HCT116 (cell line): ENCODE measurements around the gene FAAP100. TPM values are rescaled to one million over a fixed set of nuclear protein-coding genes. Genes with fewer than 3 reads are reported as not detected.
A peak's percentile ranks its signal among the peaks of the same experiment; 100 is the strongest.

Experiments used
- ATAC-seq: fragments of 200-7000 bp; cut with Tn5 transposase; 2 replicates; pipeline ENCODE4 v1.9.1; 2020; ENCODE audit warnings: mild to moderate bottlenecking, moderate library complexity
- BruUV-seq: library from RNA; stranded (reverse); fragments of 400-500 nt; replicated peaks from 2 replicates; lab custom pipeline; 2021; lab: Mats Ljungman, UMichigan
- CTCF ChIA-PET: fragments of 300-600 bp; sonication (Branson Sonifier 250); formaldehyde crosslinking; loops from one replicate; lab custom pipeline; 2021; ENCODE audit warnings: antibody characterized with exemption; lab: Charles Lee
- POLR2A ChIA-PET: fragments of 300-600, 350-600 bp; sonication (Branson Sonifier 250); formaldehyde crosslinking; loops from one replicate; lab custom pipeline; 2021; ENCODE audit warnings: antibody characterized with exemption; lab: Charles Lee
- RAD21 ChIA-PET, 2 experiments: fragments of 300-600 bp; sonication (Branson Sonifier 250); formaldehyde crosslinking; loops; one replicate each; lab custom pipeline; 2023; ENCODE audit warnings: low total read pairs in 2 of 2; ENCODE audit not compliant: uncharacterized antibody in 2 of 2, unreplicated experiment in 2 of 2, low non-redundant PET in 1 of 2; lab: Charles Lee
- DNase-seq: peaks from one replicate; pipeline ENCODE4 v3.0.0-alpha.2; 2010; ENCODE audit warnings: low read depth, low spot score
- H2AFZ ChIP-seq: fragments of 200-600 bp; shearing (Covaris generic), sonication (generic); 2 replicates; pipeline ENCODE4 v1.6.1; 2017; ENCODE audit warnings: low read depth, mixed run types, mixed read lengths, antibody characterized with exemption, low read length; ENCODE audit not compliant: poor library complexity, severe bottlenecking
- H3K27ac ChIP-seq: 2 replicates; pipeline ENCODE4 v1.5.1; 2012; ENCODE audit warnings: low read depth, low read length
- H3K27me3 ChIP-seq: fragments of 200-600 bp; sonication (generic); 2 replicates; pipeline ENCODE4 v1.6.1; 2016; ENCODE audit warnings: mixed run types, low read length, mixed read lengths; ENCODE audit not compliant: insufficient read depth
- H3K36me3 ChIP-seq, 2 experiments: fragments of 200-500 bp in 1 of 2; fragments of 200-600 bp in 1 of 2; sonication (Bioruptor generic) in 1 of 2; sonication (generic) in 1 of 2; 2 replicates each; pipeline versions ENCODE4 v1.5.1 to v1.6.1; 2014 to 2016; ENCODE audit warnings: low read length in 2 of 2, inconsistent platforms in 1 of 2, mixed read lengths in 1 of 2, mixed run types in 1 of 2; ENCODE audit not compliant: insufficient read depth in 2 of 2, control insufficient read depth in 1 of 2
- H3K4me1 ChIP-seq, 2 experiments: fragments of 200-600 bp in 1 of 2; sonication (generic) in 1 of 2; 2 replicates each; pipeline versions ENCODE4 v1.5.1 to v1.6.1; 2012 to 2017; ENCODE audit warnings: low read length in 2 of 2, inconsistent platforms in 1 of 2, mild to moderate bottlenecking in 1 of 2, mixed read lengths in 1 of 2, mixed run types in 1 of 2, moderate library complexity in 1 of 2; ENCODE audit not compliant: insufficient read depth in 2 of 2, control insufficient read depth in 1 of 2
- H3K4me2 ChIP-seq: fragments of 200-600 bp; sonication (generic); 2 replicates; pipeline ENCODE4 v1.6.1; 2017; ENCODE audit warnings: mixed run types, low read length, mixed read lengths
- H3K4me3 ChIP-seq, 2 experiments: fragments of 200-600 bp in 1 of 2; sonication (generic) in 1 of 2; replicated peaks in 1 of 2; 2 replicates each; pipeline ENCODE4 v1.5.1; 2011 to 2016; ENCODE audit warnings: low read length in 2 of 2, control low read depth in 1 of 2, low read depth in 1 of 2, mild to moderate bottlenecking in 1 of 2, mixed read lengths in 1 of 2, mixed run types in 1 of 2
- H3K79me2 ChIP-seq: fragments of 200-600 bp; sonication (generic); 2 replicates; pipeline ENCODE4 v1.6.1; 2017; ENCODE audit warnings: mild to moderate bottlenecking, mixed run types, low read length, moderate library complexity, mixed read lengths; ENCODE audit not compliant: insufficient read depth
- H3K9ac ChIP-seq: fragments of 200-600 bp; sonication (generic); 2 replicates; pipeline ENCODE4 v1.6.1; 2016; ENCODE audit warnings: low read length, mixed read lengths
- H3K9me2 ChIP-seq: fragments of 200-600 bp; sonication (generic), shearing (Covaris generic); 2 replicates; pipeline ENCODE4 v1.6.1; 2017; ENCODE audit warnings: mixed run types, mild to moderate bottlenecking, moderate library complexity; ENCODE audit not compliant: insufficient read depth
- H3K9me3 ChIP-seq, 2 experiments: fragments of 200-500 bp in 1 of 2; fragments of 200-600 bp in 1 of 2; sonication (Bioruptor generic) in 1 of 2; sonication (generic) in 1 of 2; 2 replicates each; pipeline ENCODE4 v1.6.1; 2014 to 2017; ENCODE audit warnings: low read length in 2 of 2, mixed read lengths in 2 of 2, inconsistent platforms in 1 of 2, low read depth in 1 of 2, mild to moderate bottlenecking in 1 of 2, mixed run types in 1 of 2, moderate library complexity in 1 of 2; ENCODE audit not compliant: control insufficient read depth in 1 of 2, insufficient read depth in 1 of 2
- H4K20me1 ChIP-seq: fragments of 200-600 bp; sonication (generic), shearing (Covaris generic); 2 replicates; pipeline ENCODE4 v1.6.1; 2017; ENCODE audit warnings: mixed run types, mild to moderate bottlenecking, moderate library complexity; ENCODE audit not compliant: insufficient read depth
- ELF1 ChIP-seq: IDR thresholded peaks from 2 replicates; pipeline ENCODE4 v1.6.1; 2012; ENCODE audit warnings: low read depth, borderline replicate concordance
- ZFX ChIP-seq: fragments of 450-650 bp; IDR thresholded peaks from 2 replicates; pipeline ENCODE4 v1.6.1; 2017
- intact Hi-C: fragments of 100-400 bp; cut with micrococcal nuclease; formaldehyde crosslinking; loops from 2 replicates; pipeline ENCODE4 v1.10.0; 2022
- total RNA-seq: library from RNA; stranded (reverse); gene quantifications from one replicate; pipeline ENCODE4 v1.2.1, GENCODE V29; 2021; ENCODE audit not compliant: unreplicated experiment
- TF ChIP-seq, protein P1 (sequence below): IDR thresholded peaks from 2 replicates; pipeline ENCODE4 v1.6.1; 2012; ENCODE audit warnings: low read depth

The FAAP100 gene
- total RNA-seq, 1 experiment from 2014 or later, result 53.4 TPM

- Histone ChIP-seq H2AFZ (no peak overlapping the region), H3K27ac (peak overlapping the region; percentile 100), H3K27me3 (no peaks in the 10 kb centered on the region), H3K79me2 (peaks cover 60% of the 10 kb centered on the region), H4K20me1 (peaks cover 17% of the 10 kb centered on the region; the same call in 1 of the 2 replicates), H3K4me2 (peak overlapping the region; percentile 100), H3K4me1 (peaks cover 37 to 83% of the 10 kb centered on the region in 2 experiments), H3K36me3 (peaks cover 11 to 19% of the 10 kb centered on the region in 2 experiments), H3K4me3 (peak overlapping the region; percentile 81 to 90), H3K9me2 (no peaks in the 10 kb centered on the region), H3K9me3 (no peaks in the 10 kb centered on the region), H3K9ac (peak overlapping the region; percentile 94)
- CTCF ChIA-PET, result interaction anchor here (0.7 to 0.8 kb wide), 2 partner anchors 22 to 31 kb away, joined by 3 read pairs; no protein-coding TSS in a partner anchor
- ATAC-seq (no peak), DNase-seq (no peak)
- no TSS peak for BruUV-seq
- POLR2A ChIA-PET, result interaction anchor here (0.6 to 1.3 kb wide), 5 partner anchors 11 to 294 kb away, joined by 3 to 5 read pairs (median 3); no protein-coding TSS in a partner anchor
- TF ChIP-seq ELF1 (no peak), ZFX (peak; percentile 63)
- TF ChIP-seq, protein P1, sequence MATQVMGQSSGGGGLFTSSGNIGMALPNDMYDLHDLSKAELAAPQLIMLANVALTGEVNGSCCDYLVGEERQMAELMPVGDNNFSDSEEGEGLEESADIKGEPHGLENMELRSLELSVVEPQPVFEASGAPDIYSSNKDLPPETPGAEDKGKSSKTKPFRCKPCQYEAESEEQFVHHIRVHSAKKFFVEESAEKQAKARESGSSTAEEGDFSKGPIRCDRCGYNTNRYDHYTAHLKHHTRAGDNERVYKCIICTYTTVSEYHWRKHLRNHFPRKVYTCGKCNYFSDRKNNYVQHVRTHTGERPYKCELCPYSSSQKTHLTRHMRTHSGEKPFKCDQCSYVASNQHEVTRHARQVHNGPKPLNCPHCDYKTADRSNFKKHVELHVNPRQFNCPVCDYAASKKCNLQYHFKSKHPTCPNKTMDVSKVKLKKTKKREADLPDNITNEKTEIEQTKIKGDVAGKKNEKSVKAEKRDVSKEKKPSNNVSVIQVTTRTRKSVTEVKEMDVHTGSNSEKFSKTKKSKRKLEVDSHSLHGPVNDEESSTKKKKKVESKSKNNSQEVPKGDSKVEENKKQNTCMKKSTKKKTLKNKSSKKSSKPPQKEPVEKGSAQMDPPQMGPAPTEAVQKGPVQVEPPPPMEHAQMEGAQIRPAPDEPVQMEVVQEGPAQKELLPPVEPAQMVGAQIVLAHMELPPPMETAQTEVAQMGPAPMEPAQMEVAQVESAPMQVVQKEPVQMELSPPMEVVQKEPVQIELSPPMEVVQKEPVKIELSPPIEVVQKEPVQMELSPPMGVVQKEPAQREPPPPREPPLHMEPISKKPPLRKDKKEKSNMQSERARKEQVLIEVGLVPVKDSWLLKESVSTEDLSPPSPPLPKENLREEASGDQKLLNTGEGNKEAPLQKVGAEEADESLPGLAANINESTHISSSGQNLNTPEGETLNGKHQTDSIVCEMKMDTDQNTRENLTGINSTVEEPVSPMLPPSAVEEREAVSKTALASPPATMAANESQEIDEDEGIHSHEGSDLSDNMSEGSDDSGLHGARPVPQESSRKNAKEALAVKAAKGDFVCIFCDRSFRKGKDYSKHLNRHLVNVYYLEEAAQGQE, result no peak
- intact Hi-C loops, result no loop called here
- RAD21 ChIA-PET, result no interaction called here
Measured at GRCh38 chr17:81515530-81516041, 36.6 kb downstream of the FAAP100 start.
